Measurements from ENCODE around the gene HDAC4. TPM values are rescaled to one million over a fixed set of nuclear protein-coding genes. Genes with fewer than 3 reads are reported as not detected.

HDAC4 gene
- total RNA-seq, 1 experiment from 2014 or later = 32.0 TPM

DNA sequence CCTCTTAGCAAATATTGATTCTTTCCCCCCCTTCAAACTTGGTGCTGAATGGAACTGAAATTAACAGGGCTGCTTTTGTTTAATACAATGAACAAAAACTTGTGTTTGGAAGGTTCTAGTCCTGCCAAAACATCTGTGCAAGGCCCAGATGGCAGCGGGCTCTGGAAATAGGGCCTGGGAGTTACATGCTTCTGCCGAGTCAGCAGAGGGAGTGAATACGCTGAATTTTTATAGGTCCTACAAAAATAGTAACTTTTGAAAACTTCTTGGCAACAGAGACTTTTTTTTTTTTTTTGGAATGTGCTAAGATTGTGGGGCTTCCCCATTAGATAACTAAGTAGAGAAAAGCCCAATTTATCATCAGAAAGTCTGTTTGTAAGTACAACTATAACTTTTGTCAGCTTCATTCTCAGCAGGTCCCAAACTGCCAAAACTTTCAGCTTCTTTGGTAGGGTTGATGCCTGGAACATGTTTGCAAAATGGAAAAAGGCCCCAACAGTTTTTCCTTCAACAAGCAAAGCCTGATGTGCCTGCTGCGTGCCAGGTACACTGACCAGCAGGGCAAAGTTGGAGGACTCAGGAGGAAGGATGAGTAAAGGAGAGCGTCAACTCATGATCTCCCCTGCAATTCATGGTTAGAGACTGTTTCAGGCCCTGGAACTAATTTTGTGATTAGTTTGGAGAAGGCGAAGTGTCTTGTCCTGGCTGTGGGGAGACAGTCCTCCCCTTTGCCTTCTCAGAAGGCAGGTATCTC, 45.1 kb upstream of the HDAC4 start:
- no peak overlapping the region for H3K27ac Mint-ChIP-seq
- WGBS (ENCODE audit: extremely low coverage, insufficient read length, low lambda C conversion rate) = no CpG with 5 or more reads among the region's 6 CpGs

More for the DNA sequence above, 45.1 kb upstream of the HDAC4 start:
- Histone ChIP-seq H3K14ac (ENCODE audit: insufficient read depth, low read length) (no peak overlapping the region), H3K9ac (ENCODE audit: extremely low read depth, insufficient read length, low read length) (no peak overlapping the region), H3K23ac (ENCODE audit: insufficient read length, low read depth, low read length) (no peak overlapping the region), H3K4me1 (ENCODE audit: insufficient read depth, low read length) (no peaks in the 10 kb centered on the region), H4K20me1 (ENCODE audit: control insufficient read depth, insufficient read depth, insufficient read length) (no peaks in the 10 kb centered on the region), H3K27me3 (ENCODE audit: insufficient read depth, low read length) (no peaks in the 10 kb centered on the region), H2BK120ac (ENCODE audit: low read depth, low read length, poor library complexity, severe bottlenecking) (no peak overlapping the region), H3K4ac (ENCODE audit: low read depth, low read length) (no peak overlapping the region), H3K18ac (ENCODE audit: insufficient read length, low read depth, low read length) (no peak overlapping the region), H2AK5ac (ENCODE audit: insufficient read length, low read length) (no peak overlapping the region), H4K8ac (replicated peaks; ENCODE audit: insufficient read length, low read depth, low read length) (no peak overlapping the region), H3K27ac (ENCODE audit: insufficient read length, low read depth, low read length) (no peak overlapping the region), H2BK5ac (ENCODE audit: insufficient read length, low read length) (no peak overlapping the region), H3K79me2 (ENCODE audit: insufficient read depth, low read length) (no peaks in the 10 kb centered on the region), H3K9me3 (ENCODE audit: control insufficient read depth, low read depth, low read length) (peaks cover 7% of the 10 kb centered on the region), H2BK12ac (ENCODE audit: insufficient read length, low read depth, low read length) (no peak overlapping the region), H2AFZ (ENCODE audit: low read length) (no peak overlapping the region), H3T11ph (ENCODE audit: low read length) (no peak overlapping the region), H4K91ac (ENCODE audit: insufficient read length, low read depth, low read length) (no peak overlapping the region), H3K4me2 (ENCODE audit: insufficient read depth, insufficient read length, low read length) (no peak overlapping the region), H3K56ac (ENCODE audit: insufficient read length, low read depth, low read length) (no peak overlapping the region), H3K23me2 (ENCODE audit: insufficient read length, low read depth, low read length, poor library complexity, severe bottlenecking) (no peaks in the 10 kb centered on the region), H3K79me1 (ENCODE audit: insufficient read depth, low read depth, low read length, poor library complexity, severe bottlenecking) (no peaks in the 10 kb centered on the region), H2BK20ac (ENCODE audit: low read depth, low read length, poor library complexity, severe bottlenecking) (no peak overlapping the region), H4K5ac (ENCODE audit: insufficient read length, low read depth, low read length) (no peak overlapping the region), H2BK15ac (ENCODE audit: low read depth, low read length) (no peak overlapping the region)
- no peak overlapping the region for H3K4me3 Mint-ChIP-seq
- H3K9me3 Mint-ChIP-seq = peaks cover 24 to 25% of the 10 kb centered on the region in 2 experiments
- no peak for DNase-seq
- H3K4me1 Mint-ChIP-seq = peaks cover 18 to 22% of the 10 kb centered on the region in 2 experiments
- TF ChIP-seq CTCF (conservative IDR thresholded peaks at IDR 0.05) = no peak
- H3K27me3 Mint-ChIP-seq (ENCODE audit: low read depth) = peaks cover 16% of the 10 kb centered on the region
- H3K36me3 Mint-ChIP-seq (ENCODE audit: insufficient read depth in 1 of 3, low read depth in 3 of 3) = peaks cover 0 to 19% (median 7%) of the 10 kb centered on the region in 3 experiments; a peak in 6 of 7 replicates
